ENCODE data around the gene SERGEF.

DNA sequence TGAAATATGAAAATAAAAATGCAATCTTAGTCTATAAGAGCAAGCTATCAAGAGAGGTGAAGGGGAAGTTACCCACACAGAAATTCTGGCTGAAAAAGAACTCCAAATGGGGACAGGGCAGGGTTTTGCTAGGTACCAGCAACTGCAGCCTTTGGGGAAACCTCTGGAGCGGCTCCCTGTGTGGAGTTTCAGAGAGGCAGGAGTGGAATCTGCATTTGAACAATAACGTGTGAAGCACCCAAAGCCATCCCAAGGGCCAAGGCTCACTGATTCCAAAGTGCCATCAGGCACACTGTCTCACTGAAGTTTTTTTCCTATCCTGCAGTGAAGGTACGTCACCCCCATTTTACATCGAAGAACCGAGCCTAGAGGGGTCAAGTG, 190.5 kb downstream of the SERGEF start:
- TF ChIP-seq, protein P1, sequence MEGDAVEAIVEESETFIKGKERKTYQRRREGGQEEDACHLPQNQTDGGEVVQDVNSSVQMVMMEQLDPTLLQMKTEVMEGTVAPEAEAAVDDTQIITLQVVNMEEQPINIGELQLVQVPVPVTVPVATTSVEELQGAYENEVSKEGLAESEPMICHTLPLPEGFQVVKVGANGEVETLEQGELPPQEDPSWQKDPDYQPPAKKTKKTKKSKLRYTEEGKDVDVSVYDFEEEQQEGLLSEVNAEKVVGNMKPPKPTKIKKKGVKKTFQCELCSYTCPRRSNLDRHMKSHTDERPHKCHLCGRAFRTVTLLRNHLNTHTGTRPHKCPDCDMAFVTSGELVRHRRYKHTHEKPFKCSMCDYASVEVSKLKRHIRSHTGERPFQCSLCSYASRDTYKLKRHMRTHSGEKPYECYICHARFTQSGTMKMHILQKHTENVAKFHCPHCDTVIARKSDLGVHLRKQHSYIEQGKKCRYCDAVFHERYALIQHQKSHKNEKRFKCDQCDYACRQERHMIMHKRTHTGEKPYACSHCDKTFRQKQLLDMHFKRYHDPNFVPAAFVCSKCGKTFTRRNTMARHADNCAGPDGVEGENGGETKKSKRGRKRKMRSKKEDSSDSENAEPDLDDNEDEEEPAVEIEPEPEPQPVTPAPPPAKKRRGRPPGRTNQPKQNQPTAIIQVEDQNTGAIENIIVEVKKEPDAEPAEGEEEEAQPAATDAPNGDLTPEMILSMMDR (IDR thresholded peaks at IDR 0.05; ENCODE audit: low read depth, low read length, poor library complexity, severe bottlenecking): no peak
- TF ChIP-seq EZH2phosphoT487 (IDR thresholded peaks at IDR 0.05; ENCODE audit: borderline replicate concordance, low read length): no peak
